Fibroblast of lung (primary cell): ENCODE data around the gene SSH2.

Source experiments
- EZH2 ChIP-seq: IDR thresholded peaks from 2 replicates; pipeline ENCODE4 v1.5.1; 2012; ENCODE audit warnings: low read length, control low read depth, mild to moderate bottlenecking; ENCODE audit errors: missing control alignments
- TF ChIP-seq, protein P1 (sequence below), 2 donors: IDR thresholded peaks in 1 of 2; conservative IDR thresholded peaks in 1 of 2; 1 replicate in 1 of 2; 2 replicates in 1 of 2; pipeline ENCODE4 v1.5.1; 2011 to 2012; ENCODE audit warnings: low read length in 2 of 2, control low read depth in 1 of 2, inconsistent platforms in 1 of 2, low read depth in 1 of 2, mild to moderate bottlenecking in 1 of 2

DNA sequence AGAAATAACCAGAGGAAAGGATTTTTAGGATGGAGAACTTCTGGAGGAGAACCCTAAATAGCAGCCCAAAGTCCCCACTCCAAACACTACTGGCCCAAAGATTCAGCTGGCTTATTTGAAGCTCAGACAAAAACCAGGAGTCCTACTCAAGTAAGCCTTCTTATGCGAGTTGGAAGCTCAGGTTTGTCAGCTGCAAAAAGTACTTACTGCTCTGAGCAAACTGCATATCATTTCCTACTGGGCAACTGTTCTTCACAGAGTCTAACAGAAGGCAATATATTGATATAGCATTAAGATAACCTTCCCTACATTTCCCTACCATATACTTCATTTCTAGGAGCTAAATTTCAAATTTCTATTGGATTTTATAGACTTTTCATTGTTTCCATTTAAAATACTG lies 231.2 kb downstream of the SSH2 start:
- TF ChIP-seq EZH2 = no peak
- TF ChIP-seq, protein P1, sequence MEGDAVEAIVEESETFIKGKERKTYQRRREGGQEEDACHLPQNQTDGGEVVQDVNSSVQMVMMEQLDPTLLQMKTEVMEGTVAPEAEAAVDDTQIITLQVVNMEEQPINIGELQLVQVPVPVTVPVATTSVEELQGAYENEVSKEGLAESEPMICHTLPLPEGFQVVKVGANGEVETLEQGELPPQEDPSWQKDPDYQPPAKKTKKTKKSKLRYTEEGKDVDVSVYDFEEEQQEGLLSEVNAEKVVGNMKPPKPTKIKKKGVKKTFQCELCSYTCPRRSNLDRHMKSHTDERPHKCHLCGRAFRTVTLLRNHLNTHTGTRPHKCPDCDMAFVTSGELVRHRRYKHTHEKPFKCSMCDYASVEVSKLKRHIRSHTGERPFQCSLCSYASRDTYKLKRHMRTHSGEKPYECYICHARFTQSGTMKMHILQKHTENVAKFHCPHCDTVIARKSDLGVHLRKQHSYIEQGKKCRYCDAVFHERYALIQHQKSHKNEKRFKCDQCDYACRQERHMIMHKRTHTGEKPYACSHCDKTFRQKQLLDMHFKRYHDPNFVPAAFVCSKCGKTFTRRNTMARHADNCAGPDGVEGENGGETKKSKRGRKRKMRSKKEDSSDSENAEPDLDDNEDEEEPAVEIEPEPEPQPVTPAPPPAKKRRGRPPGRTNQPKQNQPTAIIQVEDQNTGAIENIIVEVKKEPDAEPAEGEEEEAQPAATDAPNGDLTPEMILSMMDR (conservative IDR thresholded peaks at IDR 0.05 in 1 of 2, IDR thresholded peaks at IDR 0.05 in 1 of 2; ENCODE audit: low read depth in 1 of 2, low read length in 2 of 2) = no peak
